Measurements from ENCODE around the gene HDAC10.
A peak's percentile ranks its signal among the peaks of the same experiment; 100 is the strongest.

HDAC10 gene

GRCh38 chr22:50255607-50256006 is 4.5 kb upstream of the HDAC10 start:
- no peak for DNase-seq (ENCODE audit: low read depth)

- DNase-seq (ENCODE audit: low read depth): no peak
Measured at GRCh38 chr22:50255099-50255498, 4.0 kb upstream of the HDAC10 start.

GRCh38 chr22:50253941-50254340 is 2.9 kb upstream of the HDAC10 start:
- no peak for DNase-seq (ENCODE audit: low read depth)

GRCh38 chr22:50253046-50253915 is 2.2 kb upstream of the HDAC10 start:
- DNase-seq (ENCODE audit: low read depth): no peak

- peak; percentile 55 for DNase-seq (ENCODE audit: low read depth)
Measured at GRCh38 chr22:50252082-50253045, 1.3 kb upstream of the HDAC10 start.

GRCh38 chr22:50251477-50252081 is 514 bp upstream of the HDAC10 start:
- no peak for DNase-seq (ENCODE audit: low read depth)

- no peak for DNase-seq (ENCODE audit: low read depth)
Measured at GRCh38 chr22:50250249-50250554, 863 bp downstream of the HDAC10 start.

GRCh38 chr22:50249341-50250248 is 1.5 kb downstream of the HDAC10 start:
- no peak for DNase-seq (ENCODE audit: low read depth)

- DNase-seq (ENCODE audit: low read depth): no peak
Measured at GRCh38 chr22:50248196-50249081, 2.6 kb downstream of the HDAC10 start.

- DNase-seq (ENCODE audit: low read depth): peak; percentile 26
Measured at GRCh38 chr22:50247748-50248147, 3.3 kb downstream of the HDAC10 start.

GRCh38 chr22:50246242-50247175 is 4.6 kb downstream of the HDAC10 start:
- no peak for DNase-seq (ENCODE audit: low read depth)

- DNase-seq (ENCODE audit: low read depth): no peak
Measured at GRCh38 chr22:50245214-50246072, 5.6 kb downstream of the HDAC10 start.

GRCh38 chr22:50244420-50245213 is 6.4 kb downstream of the HDAC10 start, which contains the start of gene TUBGCP6:
Gene TUBGCP6, minus strand, starts transcription at chr22:50245023. Its CDS starts 564 bp downstream, at chr22:50244459.
- peak; percentile 89 for DNase-seq (ENCODE audit: low read depth)

GRCh38 chr22:50243685-50244419 is 7.2 kb downstream of the HDAC10 start:
- no peak for DNase-seq (ENCODE audit: low read depth)

- DNase-seq (ENCODE audit: low read depth): no peak
Measured at GRCh38 chr22:50242406-50242949, 8.6 kb downstream of the HDAC10 start.

GRCh38 chr22:50238755-50239154 is 12.3 kb downstream of the HDAC10 start:
- no peak for DNase-seq (ENCODE audit: low read depth)
